Prostate gland (tissue), 2 donors: Measurements from ENCODE around the gene FBXO8.

Source experiments
- POLR2A ChIP-seq: fragments of 450-650 bp; IDR thresholded peaks from one replicate; pipeline ENCODE4 v1.6.1; 2016; ENCODE audit warnings: antibody characterized with exemption, mild to moderate bottlenecking
- POLR2AphosphoS5 ChIP-seq: sonication (generic); formaldehyde crosslinking; IDR thresholded peaks from one replicate; pipeline ENCODE4 v1.6.1; 2017; ENCODE audit warnings: antibody characterized with exemption
- TF ChIP-seq, protein P1 (sequence below), 4 experiments: fragments of 200-600 bp in 2 of 4; fragments of 450-650 bp in 2 of 4; sonication (generic) in 2 of 4; IDR thresholded peaks; 1 replicate in 3 of 4; 2 replicates in 1 of 4; pipeline ENCODE4 v1.5.1; 2016 to 2019; ENCODE audit warnings: antibody characterized with exemption in 4 of 4, mild to moderate bottlenecking in 2 of 4, moderate library complexity in 2 of 4

DNA sequence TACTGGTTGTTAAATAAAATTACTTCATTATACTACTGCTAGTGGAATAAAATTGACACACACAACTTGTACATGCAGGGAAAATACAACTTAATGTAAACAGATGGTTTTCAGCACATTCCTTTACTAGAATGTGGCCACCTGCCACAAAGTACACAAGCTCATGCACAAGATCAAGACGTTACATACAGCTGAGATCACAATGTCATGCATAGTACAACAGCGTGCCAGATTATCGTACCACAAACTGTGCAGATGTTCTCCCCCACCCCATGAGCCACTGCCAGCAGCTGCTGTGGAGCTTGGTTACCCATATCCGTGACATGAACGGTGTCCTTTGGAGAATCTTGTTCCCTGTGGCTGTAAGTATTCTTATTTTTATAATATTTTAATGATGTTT is 27.7 kb downstream of the FBXO8 start:
- TF ChIP-seq POLR2A = no peak
- TF ChIP-seq, protein P1, sequence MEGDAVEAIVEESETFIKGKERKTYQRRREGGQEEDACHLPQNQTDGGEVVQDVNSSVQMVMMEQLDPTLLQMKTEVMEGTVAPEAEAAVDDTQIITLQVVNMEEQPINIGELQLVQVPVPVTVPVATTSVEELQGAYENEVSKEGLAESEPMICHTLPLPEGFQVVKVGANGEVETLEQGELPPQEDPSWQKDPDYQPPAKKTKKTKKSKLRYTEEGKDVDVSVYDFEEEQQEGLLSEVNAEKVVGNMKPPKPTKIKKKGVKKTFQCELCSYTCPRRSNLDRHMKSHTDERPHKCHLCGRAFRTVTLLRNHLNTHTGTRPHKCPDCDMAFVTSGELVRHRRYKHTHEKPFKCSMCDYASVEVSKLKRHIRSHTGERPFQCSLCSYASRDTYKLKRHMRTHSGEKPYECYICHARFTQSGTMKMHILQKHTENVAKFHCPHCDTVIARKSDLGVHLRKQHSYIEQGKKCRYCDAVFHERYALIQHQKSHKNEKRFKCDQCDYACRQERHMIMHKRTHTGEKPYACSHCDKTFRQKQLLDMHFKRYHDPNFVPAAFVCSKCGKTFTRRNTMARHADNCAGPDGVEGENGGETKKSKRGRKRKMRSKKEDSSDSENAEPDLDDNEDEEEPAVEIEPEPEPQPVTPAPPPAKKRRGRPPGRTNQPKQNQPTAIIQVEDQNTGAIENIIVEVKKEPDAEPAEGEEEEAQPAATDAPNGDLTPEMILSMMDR (IDR thresholded peaks at IDR 0.05) = no peak
- TF ChIP-seq POLR2AphosphoS5 = no peak
